Measurements from ENCODE around the gene SLC35G2. TPM values are rescaled to one million over a fixed set of nuclear protein-coding genes. Genes with fewer than 3 reads are reported as not detected.
A peak's percentile ranks its signal among the peaks of the same experiment; 100 is the strongest.

SLC35G2 gene
- total RNA-seq, 1 donor from 2014 or later = 7.1 TPM

- no peak for DNase-seq (ENCODE audit: extremely low spot score, unreplicated experiment)
- TF ChIP-seq, protein P1, sequence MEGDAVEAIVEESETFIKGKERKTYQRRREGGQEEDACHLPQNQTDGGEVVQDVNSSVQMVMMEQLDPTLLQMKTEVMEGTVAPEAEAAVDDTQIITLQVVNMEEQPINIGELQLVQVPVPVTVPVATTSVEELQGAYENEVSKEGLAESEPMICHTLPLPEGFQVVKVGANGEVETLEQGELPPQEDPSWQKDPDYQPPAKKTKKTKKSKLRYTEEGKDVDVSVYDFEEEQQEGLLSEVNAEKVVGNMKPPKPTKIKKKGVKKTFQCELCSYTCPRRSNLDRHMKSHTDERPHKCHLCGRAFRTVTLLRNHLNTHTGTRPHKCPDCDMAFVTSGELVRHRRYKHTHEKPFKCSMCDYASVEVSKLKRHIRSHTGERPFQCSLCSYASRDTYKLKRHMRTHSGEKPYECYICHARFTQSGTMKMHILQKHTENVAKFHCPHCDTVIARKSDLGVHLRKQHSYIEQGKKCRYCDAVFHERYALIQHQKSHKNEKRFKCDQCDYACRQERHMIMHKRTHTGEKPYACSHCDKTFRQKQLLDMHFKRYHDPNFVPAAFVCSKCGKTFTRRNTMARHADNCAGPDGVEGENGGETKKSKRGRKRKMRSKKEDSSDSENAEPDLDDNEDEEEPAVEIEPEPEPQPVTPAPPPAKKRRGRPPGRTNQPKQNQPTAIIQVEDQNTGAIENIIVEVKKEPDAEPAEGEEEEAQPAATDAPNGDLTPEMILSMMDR (IDR thresholded peaks at IDR 0.05) = no peak
- Mint-ChIP-seq H3K9me3 (ENCODE audit: unreplicated experiment) (no peaks in the 10 kb centered on the region), H3K4me1 (ENCODE audit: unreplicated experiment) (peaks cover 31% of the 10 kb centered on the region), H3K27ac (ENCODE audit: unreplicated experiment) (peak overlapping the region; percentile 45), H3K4me3 (ENCODE audit: unreplicated experiment) (no peak overlapping the region), H3K27me3 (ENCODE audit: unreplicated experiment) (no peaks in the 10 kb centered on the region), H3K36me3 (ENCODE audit: unreplicated experiment) (peaks cover 16% of the 10 kb centered on the region)
Observed at GRCh38 chr3:136839556-136839931, 20.6 kb downstream of the SLC35G2 start.

DNA sequence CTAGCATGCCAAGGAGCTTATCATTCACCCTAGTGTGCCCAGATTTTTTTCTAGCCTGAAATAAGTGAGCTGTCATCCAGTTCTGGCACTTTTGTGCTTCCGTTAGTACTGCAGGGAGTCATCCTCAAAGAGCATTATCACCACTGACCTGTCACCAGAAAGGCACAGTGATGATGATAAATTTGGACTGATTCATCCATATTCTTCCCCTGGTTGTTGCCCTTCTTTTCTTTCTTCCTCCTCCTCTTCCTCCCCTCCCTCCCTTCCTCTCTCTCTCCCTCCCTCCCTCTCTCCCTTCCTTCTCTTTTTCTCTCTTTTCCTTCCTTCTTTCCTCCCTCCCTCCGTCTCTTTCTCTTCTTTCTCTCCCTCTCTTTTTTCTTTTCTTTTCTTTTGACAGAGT lies 21.3 kb downstream of the SLC35G2 start:
- Mint-ChIP-seq H3K27ac (ENCODE audit: unreplicated experiment) (no peak overlapping the region), H3K9me3 (ENCODE audit: unreplicated experiment) (no peaks in the 10 kb centered on the region), H3K36me3 (ENCODE audit: unreplicated experiment) (peaks cover 16% of the 10 kb centered on the region), H3K4me3 (ENCODE audit: unreplicated experiment) (no peak overlapping the region), H3K27me3 (ENCODE audit: unreplicated experiment) (no peaks in the 10 kb centered on the region), H3K4me1 (ENCODE audit: unreplicated experiment) (peaks cover 31% of the 10 kb centered on the region)
- TF ChIP-seq, protein P1 (IDR thresholded peaks at IDR 0.05) = no peak
- no peak for DNase-seq (ENCODE audit: extremely low spot score, unreplicated experiment)

DNA sequence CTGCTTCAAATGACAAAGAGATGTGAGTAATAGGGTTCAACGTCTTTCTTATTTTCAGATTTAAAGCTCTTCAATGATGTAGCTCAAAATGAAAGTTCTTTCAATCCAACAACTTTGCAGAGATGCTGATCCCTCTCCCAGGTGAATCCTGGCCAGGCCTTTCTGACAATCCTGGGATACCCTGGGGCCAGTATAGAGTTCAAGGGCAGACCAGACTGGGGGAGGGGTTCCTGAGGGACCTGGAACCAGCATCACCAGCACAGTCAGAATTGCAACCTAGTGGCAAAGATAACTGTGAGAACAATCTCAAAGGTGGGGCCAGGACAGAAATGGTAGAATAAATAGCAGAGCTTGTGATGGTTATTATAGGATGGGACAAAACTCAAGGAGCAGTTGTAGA lies 23.4 kb downstream of the SLC35G2 start:
- no peak overlapping the region for H3K4me3 Mint-ChIP-seq (ENCODE audit: unreplicated experiment)
- peaks cover 12% of the 10 kb centered on the region for H3K4me1 Mint-ChIP-seq (ENCODE audit: unreplicated experiment)
- no peak for DNase-seq (ENCODE audit: extremely low spot score, unreplicated experiment)
- H3K36me3 Mint-ChIP-seq (ENCODE audit: unreplicated experiment) = peaks cover 16% of the 10 kb centered on the region
- H3K27me3 Mint-ChIP-seq (ENCODE audit: unreplicated experiment) = no peaks in the 10 kb centered on the region
- no peaks in the 10 kb centered on the region for H3K9me3 Mint-ChIP-seq (ENCODE audit: unreplicated experiment)
- H3K27ac Mint-ChIP-seq (ENCODE audit: unreplicated experiment) = no peak overlapping the region
- TF ChIP-seq, protein P1 (IDR thresholded peaks at IDR 0.05) = no peak

GRCh38 chr3:136844724-136845123 lies 25.8 kb downstream of the SLC35G2 start:
- H3K27ac Mint-ChIP-seq (ENCODE audit: unreplicated experiment) = no peak overlapping the region

DNA sequence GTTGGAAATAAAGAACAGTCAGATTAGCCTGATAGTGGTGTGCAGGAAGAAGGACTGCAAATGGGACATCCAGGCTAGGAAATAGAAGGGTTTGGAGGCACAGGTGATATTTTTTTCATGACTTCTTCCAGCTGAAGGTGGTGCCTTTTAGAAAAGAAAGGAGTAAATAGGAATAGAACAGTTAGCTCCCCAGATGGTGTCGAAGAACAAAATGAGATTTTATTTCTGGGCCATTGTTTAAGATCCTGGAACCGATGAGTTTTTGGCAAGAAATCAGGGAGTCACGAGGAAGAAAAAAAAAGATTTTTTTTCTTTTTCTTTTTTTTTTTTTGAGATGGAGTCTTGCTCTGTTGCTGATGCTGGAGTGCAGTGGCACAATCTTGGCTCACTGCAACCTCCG lies 33.3 kb downstream of the SLC35G2 start:
- H3K9me3 Mint-ChIP-seq (ENCODE audit: unreplicated experiment) = no peaks in the 10 kb centered on the region
- H3K27ac Mint-ChIP-seq (ENCODE audit: unreplicated experiment) = no peak overlapping the region
- no peaks in the 10 kb centered on the region for H3K27me3 Mint-ChIP-seq (ENCODE audit: unreplicated experiment)
- H3K4me1 Mint-ChIP-seq (ENCODE audit: unreplicated experiment) = no peaks in the 10 kb centered on the region
- no peak overlapping the region for H3K4me3 Mint-ChIP-seq (ENCODE audit: unreplicated experiment)
- TF ChIP-seq, protein P1 (IDR thresholded peaks at IDR 0.05) = no peak
- no peak for DNase-seq (ENCODE audit: extremely low spot score, unreplicated experiment)
- H3K36me3 Mint-ChIP-seq (ENCODE audit: unreplicated experiment) = peaks cover 14% of the 10 kb centered on the region

More at GRCh38 chr3:136844724-136845123, 25.8 kb downstream of the SLC35G2 start:
- TF ChIP-seq, protein P1 (IDR thresholded peaks at IDR 0.05) = no peak
- H3K4me1 Mint-ChIP-seq (ENCODE audit: unreplicated experiment) = peaks cover under 1% of the 10 kb centered on the region
- H3K36me3 Mint-ChIP-seq (ENCODE audit: unreplicated experiment) = peaks cover 13% of the 10 kb centered on the region
- H3K27me3 Mint-ChIP-seq (ENCODE audit: unreplicated experiment) = no peaks in the 10 kb centered on the region
- H3K4me3 Mint-ChIP-seq (ENCODE audit: unreplicated experiment) = no peak overlapping the region
- H3K9me3 Mint-ChIP-seq (ENCODE audit: unreplicated experiment) = no peaks in the 10 kb centered on the region
- no peak for DNase-seq (ENCODE audit: extremely low spot score, unreplicated experiment)

All from osteocyte (in vitro differentiated cells).